ENCODE results near the gene CSNK1D.

The CSNK1D gene

GRCh38 chr17:82273327-82274133, at the start of gene CSNK1D:
Gene CSNK1D, minus strand, starts transcription at chr17:82273700. Its CDS starts 319 bp downstream, at chr17:82273381.
- peak; percentile 81 to 86 for DNase-seq

- DNase-seq: no peak
Observed at GRCh38 chr17:82322526-82323453, 49.3 kb upstream of the CSNK1D start.

- DNase-seq: no peak
Observed at GRCh38 chr17:82321947-82322466, 48.5 kb upstream of the CSNK1D start.

GRCh38 chr17:82320956-82321927, 47.7 kb upstream of the CSNK1D start:
- no peak for DNase-seq

GRCh38 chr17:82320140-82320840, 46.8 kb upstream of the CSNK1D start:
- DNase-seq: no peak

- DNase-seq: no peak
Observed at GRCh38 chr17:82319619-82320062, 46.1 kb upstream of the CSNK1D start.

- no peak for DNase-seq
Observed at GRCh38 chr17:82318772-82319606, 45.5 kb upstream of the CSNK1D start.

GRCh38 chr17:82318169-82318498, 44.6 kb upstream of the CSNK1D start:
- DNase-seq: no peak

GRCh38 chr17:82317394-82318168, 44.1 kb upstream of the CSNK1D start, which contains the start of gene CD7:
Gene CD7, minus strand, starts transcription at chr17:82317608. Its CDS starts 113 bp downstream, at chr17:82317495.
- DNase-seq: no peak

- DNase-seq: no peak
Observed at GRCh38 chr17:82316651-82317393, 43.3 kb upstream of the CSNK1D start.

- DNase-seq: no peak
Observed at GRCh38 chr17:82315703-82316358, 42.3 kb upstream of the CSNK1D start.

- DNase-seq: no peak
Observed at GRCh38 chr17:82314727-82315605, 41.5 kb upstream of the CSNK1D start.

GRCh38 chr17:82314012-82314726, 40.7 kb upstream of the CSNK1D start:
- no peak for DNase-seq

- no peak for DNase-seq
Observed at GRCh38 chr17:82313195-82314011, 39.9 kb upstream of the CSNK1D start.

GRCh38 chr17:82311971-82312370, 38.5 kb upstream of the CSNK1D start:
- no peak for DNase-seq

- DNase-seq: no peak
Observed at GRCh38 chr17:82310877-82311276, 37.4 kb upstream of the CSNK1D start.

All from hippocampal formation (tissue), 2 donors.